Heart right ventricle (tissue), 16 donors: ENCODE measurements around the gene BIRC6. TPM values are rescaled to one million over a fixed set of nuclear protein-coding genes. Genes with fewer than 3 reads are reported as not detected.
"Not testable (repeated sequence)": the region's sequence is repeated elsewhere in the genome, so short reads cannot be mapped to it uniquely, and the experiment has no call there.

Experiments used
- ATAC-seq, 8 donors: fragments of 200-7000 bp; cut with Tn5 transposase; one replicate each; pipeline ENCODE4 v1.9.1; 2020; ENCODE audit warnings: mild to moderate bottlenecking in 8 of 8, moderate library complexity in 8 of 8, moderate number of reproducible peaks in 1 of 8
- DNase-seq, 2 donors: peaks; one replicate each; pipeline ENCODE4 v3.0.0-alpha.2; 2020
- H3K27ac ChIP-seq, 10 donors: fragments of 200-600 bp; sonication (generic) in 2 of 10; one replicate each; pipeline versions ENCODE4 v1.5.0 to v1.8.0; 2020 to 2022; ENCODE audit warnings: mild to moderate bottlenecking in 3 of 10
- H3K27me3 ChIP-seq, 7 donors: fragments of 200-600 bp; one replicate each; pipeline ENCODE4 v1.8.0; 2021 to 2022; ENCODE audit warnings: mild to moderate bottlenecking in 2 of 7
- H3K36me3 ChIP-seq, 9 donors: fragments of 200-600 bp; sonication (generic) in 1 of 9; one replicate each; pipeline versions ENCODE4 v1.5.0 to v1.8.0; 2020 to 2022; ENCODE audit warnings: mild to moderate bottlenecking in 2 of 9
- H3K4me1 ChIP-seq, 9 donors: fragments of 200-600 bp; sonication (generic) in 1 of 9; one replicate each; pipeline versions ENCODE4 v1.5.0 to v1.8.0; 2020 to 2022; ENCODE audit warnings: mild to moderate bottlenecking in 4 of 9
- H3K4me3 ChIP-seq, 10 donors: fragments of 200-600 bp; sonication (generic) in 2 of 10; one replicate each; pipeline versions ENCODE4 v1.5.0 to v1.8.0; 2020 to 2022; ENCODE audit warnings: mild to moderate bottlenecking in 7 of 10, moderate library complexity in 2 of 10
- H3K9me3 ChIP-seq, 11 donors: fragments of 200-600 bp in 10 of 11; sonication (generic) in 2 of 11; one replicate each; pipeline versions ENCODE4 v1.5.0 to v1.8.0; 2013 to 2022; ENCODE audit warnings: mild to moderate bottlenecking in 2 of 11, control low read depth in 1 of 11, moderate library complexity in 1 of 11
- CTCF ChIP-seq, 9 donors: fragments of 200-600 bp; sonication (generic) in 2 of 9; IDR thresholded peaks; one replicate each; pipeline versions ENCODE4 v1.5.0 to v1.8.0; 2021 to 2022; ENCODE audit warnings: antibody characterized with exemption in 9 of 9, mild to moderate bottlenecking in 5 of 9, moderate library complexity in 1 of 9
- WGBS, 2 donors: extraction: QIAGEN DNeasy Blood & Tissue Kit; methylation state at CpG; one replicate each; pipeline ENCODE4 v1.1.7; 2013; ENCODE audit warnings: inconsistent platforms in 1 of 2; 5-methylcytosine and 5-hydroxymethylcytosine counted together
- intact Hi-C, 10 donors: fragments of 100-400 bp; cut with DNase I; formaldehyde crosslinking; loops; one replicate each; pipeline versions ENCODE4 v1.11.1 to v1.14.2; 2022
- long read RNA-seq, 3 donors: library from polyadenylated mRNA; unstranded; transcript quantifications; one replicate each; pipeline ENCODE4 v2.0.0, GENCODE V29; 2020 to 2021
- polyA plus RNA-seq, 2 donors: library from polyadenylated mRNA; stranded (reverse); fragments of 200-250 nt; gene quantifications; one replicate each; pipeline ENCODE4 v1.2.3, GENCODE V29; 2013
- total RNA-seq, 10 donors: library from RNA; stranded (reverse); fragmentation: NEBNext Ultra II Directional in 3 of 10; extraction: Animal tissue kit (Norgen Biotek cat#: 25700) in 3 of 10; gene quantifications; one replicate each; pipeline versions ENCODE4 v1.2.1 to v1.2.4, GENCODE V29; 2021 to 2023
- donor health status: Arrhythmogenic right ventricular cardiomyopathy.
- donor health status: ischemic (EF 13 %, LVEDD 7.1; RV severe dilation, severe dysfunction).
- donor health status: healthy with polysubstance abuse.
- donor health status: DM: no; HTN: yes; CAD: no.
- donor health status: DM: no; HTN: no; CAD: no.
- donor health status: ischemic (EF 25% LVEDD 6.9; RV normal size, moderate dysfunction).
- donor health status: ischemic (EF 25% LVEDD 5.7; RV mildly dilated, moderate dysfunction).
- donor health status: healthy.
- donor health status: DM: yes; HTN: yes; CAD: no.
- donor health status: Ischemic cardiomyopathy.
- donor health status: ischemic (EF 35%, LVEDD 5.7; RV mildly dilated, moderate dysfunction).
- donor health status: nonischemic (EF 11% LVEDD 7.7; RV severe dilation, severe dysfunction).
- donor health status: DM: yes; HTN: yes; CAD: no.
- donor health status: PGD.
- donor health status: ischemic (EF 29% LVEDD 5.4; RV normal size, mild dysfunction).
- donor health status: nonischemic (EF 23%, LVEDD 6.1; RV moderate dilation, normal function).

BIRC6 gene
- total RNA-seq: 10 to 100 TPM; 36.2 to 64.0 (median 49.6) TPM
- polyA plus RNA-seq: 10 to 100 TPM; 12.8 to 15.6 TPM
- long read RNA-seq, donor 1, partial matches to known transcripts: 11 of 18 reads
- long read RNA-seq, donor 1, other reads (novel, unspliced or antisense): 7 of 18 reads
- long read RNA-seq, donor 2, partial matches to known transcripts: 6 of 17 reads
- long read RNA-seq, donor 2, other reads (novel, unspliced or antisense): 11 of 17 reads
- long read RNA-seq, donor 3, partial matches to known transcripts: 19 of 25 reads
- long read RNA-seq, donor 3, other reads (novel, unspliced or antisense): 6 of 25 reads

DNA sequence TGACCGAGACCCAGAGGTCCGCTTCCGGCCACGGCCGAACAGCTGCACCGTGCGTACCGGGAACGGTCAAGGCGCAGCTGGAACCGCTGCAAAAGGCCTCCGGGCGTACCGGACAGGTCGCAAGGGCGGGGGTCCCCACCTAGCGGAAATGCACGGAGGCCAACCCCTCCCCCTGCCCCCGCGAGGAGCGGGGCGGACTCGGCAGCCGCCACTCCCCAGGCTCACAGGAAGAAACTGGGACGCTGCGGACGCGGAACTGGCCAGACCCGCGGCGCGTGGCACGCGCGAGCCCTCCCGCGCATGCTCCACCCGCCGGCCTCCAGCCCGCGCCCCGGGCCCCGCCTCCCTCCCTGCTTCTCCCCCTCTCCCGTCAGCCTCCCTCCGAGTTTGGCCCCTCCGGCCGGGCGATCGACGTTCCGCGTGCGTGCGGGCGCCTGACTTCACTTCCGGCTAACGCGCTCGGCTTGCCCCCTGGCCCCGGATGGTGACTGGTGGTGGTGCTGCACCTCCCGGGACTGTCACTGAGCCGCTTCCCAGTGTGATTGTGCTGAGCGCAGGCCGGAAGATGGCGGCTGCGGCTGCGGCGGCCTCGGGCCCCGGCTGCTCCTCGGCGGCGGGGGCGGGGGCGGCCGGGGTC is at the start of gene BIRC6:
Gene BIRC6, plus strand, starts transcription at position 343 of the 637 bp plus-strand sequence. Its CDS starts 139 bp downstream, at position 482.
- H3K4me1 ChIP-seq: peaks cover 3 to 41% (median 31%) of the 10 kb centered on the region in 9 donors
- H3K4me3 ChIP-seq: peak within 1 kb of the TSS; percentile 76 to 99 (median 92)
- ATAC-seq (peak; percentile 96 to 98 (median 97)), DNase-seq (peak; percentile 98 to 99)
- intact Hi-C loops: loop anchor here in 2 of 10 donors (10.0 kb wide), 2 partner anchors 72 to 192 kb away; partner anchors contain the start of gene SLC30A6 (in 1 of the 2)
- H3K27me3 ChIP-seq: no peaks in the 10 kb centered on the region
- peaks cover 0 to 10% (median 0%) of the 10 kb centered on the region in 9 donors for H3K36me3 ChIP-seq
- peak within 1 kb of the TSS; percentile 85 to 98 (median 96) for H3K27ac ChIP-seq
- 0% methylated on average over 60 to 76 of the region's 76 CpGs for WGBS, 2 donors
- H3K9me3 ChIP-seq: no peaks in the 10 kb centered on the region
- peak in 1 of 9 donors; percentile 20 for TF ChIP-seq CTCF (IDR thresholded peaks at IDR 0.05)

DNA sequence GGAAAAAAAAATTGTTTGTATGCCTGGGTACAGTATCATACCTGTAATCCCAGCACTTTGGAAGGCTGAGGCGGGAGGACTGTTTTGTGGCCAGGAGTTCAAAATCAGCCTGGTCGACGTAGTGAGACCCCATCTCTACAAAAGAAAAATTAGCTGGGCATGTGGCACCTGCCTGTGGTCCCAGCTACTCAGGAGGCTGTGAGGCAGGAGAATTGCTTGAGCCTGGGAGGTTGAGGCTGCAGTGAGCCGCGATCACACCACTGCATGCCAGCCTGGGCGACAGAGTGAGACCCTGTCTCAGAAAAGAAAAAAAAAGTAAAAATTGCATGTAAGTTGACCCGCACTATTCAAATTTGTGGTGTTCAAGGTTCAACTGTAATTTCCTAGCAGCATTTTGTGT is 46.2 kb upstream of the BIRC6 start:
- Histone ChIP-seq H3K27ac (no peak overlapping the region), H3K36me3 (peaks cover 0 to 85% (median 19%) of the 10 kb centered on the region in 9 donors), H3K4me3 (no peak overlapping the region), H3K4me1 (no peaks in the 10 kb centered on the region), H3K9me3 (no peaks in the 10 kb centered on the region), H3K27me3 (no peaks in the 10 kb centered on the region)
- WGBS, 2 donors: 97 to 99% methylated on average over 7 of the region's 7 CpGs
- no peak for ATAC-seq
- TF ChIP-seq CTCF (IDR thresholded peaks at IDR 0.05): no peak
- intact Hi-C loops: no loop called here
- DNase-seq: no peak

DNA sequence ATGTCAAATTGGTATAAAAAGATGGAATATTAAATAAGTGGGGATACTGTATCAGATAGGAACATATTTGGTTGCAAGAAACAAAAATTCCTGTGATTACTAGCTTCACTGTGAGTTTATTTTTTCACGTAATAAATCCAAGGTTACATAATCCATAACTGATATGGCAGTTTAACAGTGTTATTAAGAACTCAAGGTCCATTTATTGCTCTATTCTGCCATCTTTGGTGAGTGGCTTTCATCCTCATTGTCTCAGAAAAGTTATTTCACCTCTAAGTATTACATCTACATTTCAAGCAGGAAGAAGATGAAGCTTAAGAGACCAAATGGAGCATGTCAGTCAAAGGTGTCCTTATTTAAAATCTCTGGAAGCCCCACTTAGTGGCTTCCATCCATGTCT is 41.9 kb upstream of the BIRC6 start:
- Histone ChIP-seq H3K36me3 (peaks cover 0 to 52% (median 7%) of the 10 kb centered on the region in 9 donors), H3K27me3 (no peaks in the 10 kb centered on the region), H3K9me3 (no peaks in the 10 kb centered on the region), H3K4me1 (no peaks in the 10 kb centered on the region), H3K27ac (no peak overlapping the region), H3K4me3 (no peak overlapping the region)
- TF ChIP-seq CTCF (IDR thresholded peaks at IDR 0.05): no peak
- ATAC-seq (no peak), DNase-seq (no peak)
- 94 to 100% methylated on average over 1 of the region's 1 CpG for WGBS, 2 donors
- intact Hi-C loops: loop anchor here in 1 of 10 donors (5.0 kb wide), 1 partner anchor 948 kb away; no protein-coding TSS in a partner anchor

- intact Hi-C loops, DNase-seq, H3K4me3 ChIP-seq, H3K27me3 ChIP-seq, ATAC-seq, H3K9me3 ChIP-seq, H3K27ac ChIP-seq, H3K36me3 ChIP-seq: not testable (repeated sequence)
- WGBS, 2 donors: 89 to 98% methylated on average over 1 of the region's 1 CpG
- peaks cover 0 to 11% (median 0%) of the 10 kb centered on the region in 9 donors for H3K4me1 ChIP-seq
Observed at GRCh38 chr2:32328679-32329078, 28.1 kb upstream of the BIRC6 start.

GRCh38 chr2:32329180-32329980 is 27.4 kb upstream of the BIRC6 start:
- 94% methylated on average over 14 of the region's 14 CpGs for WGBS, 2 donors
- H3K27me3 ChIP-seq, ATAC-seq, H3K4me3 ChIP-seq, H3K36me3 ChIP-seq, intact Hi-C loops, H3K27ac ChIP-seq, DNase-seq, H3K9me3 ChIP-seq: not testable (repeated sequence)
- H3K4me1 ChIP-seq: peaks cover 0 to 11% (median 0%) of the 10 kb centered on the region in 9 donors
